ENCODE measurements around the gene SLC13A4.
A peak's percentile ranks its signal among the peaks of the same experiment; 100 is the strongest.

SLC13A4 gene

GRCh38 chr7:135678612-135679575 is 49.1 kb downstream of the SLC13A4 start:
- no peak overlapping the region for H3K4me3 ChIP-seq (ENCODE audit: low read depth in 1 of 2, low read length in 2 of 2)
- no peak for TF ChIP-seq CTCF (IDR thresholded peaks at IDR 0.05; ENCODE audit: borderline replicate concordance, extremely low read depth, low read length, poor library complexity, severe bottlenecking)
- TF ChIP-seq EZH2 (IDR thresholded peaks at IDR 0.05; ENCODE audit: borderline replicate concordance, low read depth, low read length, severe bottlenecking) = no peak
- no peak overlapping the region for H3K4me2 ChIP-seq (ENCODE audit: insufficient read depth, low read length)
- H3K27me3 ChIP-seq (ENCODE audit: insufficient read depth, low read length, poor library complexity) = no peaks in the 10 kb centered on the region
- ATAC-seq (ENCODE audit: insufficient read depth, low read depth) (no peak), DNase-seq (no peak)
- no peaks in the 10 kb centered on the region for H3K9me3 ChIP-seq (ENCODE audit: insufficient read depth, low read length, severe bottlenecking)
- H3K4me1 ChIP-seq (ENCODE audit: insufficient read depth, low read length) = no peaks in the 10 kb centered on the region
- peaks cover 4% of the 10 kb centered on the region; the same call in 1 of the 2 replicates for H4K20me1 ChIP-seq (ENCODE audit: insufficient read depth, low read length)
- H3K79me2 ChIP-seq (ENCODE audit: insufficient read depth, low read length) = peaks cover 16% of the 10 kb centered on the region
- H3K9ac ChIP-seq (ENCODE audit: low read depth, low read length) = no peak overlapping the region
- no peak overlapping the region for H3K27ac ChIP-seq (ENCODE audit: low read length)
- no peak overlapping the region for H2AFZ ChIP-seq (ENCODE audit: low read depth, low read length)
- H3K36me3 ChIP-seq (ENCODE audit: insufficient read depth, low read length) = peaks cover 39% of the 10 kb centered on the region

- Histone ChIP-seq H3K27me3 (ENCODE audit: insufficient read depth, low read length, poor library complexity) (no peaks in the 10 kb centered on the region), H3K9ac (ENCODE audit: low read depth, low read length) (no peak overlapping the region), H3K27ac (ENCODE audit: low read length) (no peak overlapping the region), H3K4me1 (ENCODE audit: insufficient read depth, low read length) (no peaks in the 10 kb centered on the region), H3K9me3 (ENCODE audit: insufficient read depth, low read length, severe bottlenecking) (no peaks in the 10 kb centered on the region), H4K20me1 (ENCODE audit: insufficient read depth, low read length) (peaks cover 14% of the 10 kb centered on the region; the same call in 1 of the 2 replicates), H3K4me2 (ENCODE audit: insufficient read depth, low read length) (no peak overlapping the region), H2AFZ (ENCODE audit: low read depth, low read length) (no peak overlapping the region), H3K36me3 (ENCODE audit: insufficient read depth, low read length) (peaks cover 42% of the 10 kb centered on the region), H3K4me3 (ENCODE audit: low read depth in 1 of 2, low read length in 2 of 2) (no peak overlapping the region), H3K79me2 (ENCODE audit: insufficient read depth, low read length) (peaks cover 63% of the 10 kb centered on the region)
- no peak for TF ChIP-seq EZH2 (IDR thresholded peaks at IDR 0.05; ENCODE audit: borderline replicate concordance, low read depth, low read length, severe bottlenecking)
- no peak for TF ChIP-seq CTCF (IDR thresholded peaks at IDR 0.05; ENCODE audit: borderline replicate concordance, extremely low read depth, low read length, poor library complexity, severe bottlenecking)
- ATAC-seq (ENCODE audit: insufficient read depth, low read depth) (no peak), DNase-seq (no peak)
Measured at GRCh38 chr7:135673360-135673706, 54.7 kb downstream of the SLC13A4 start.

- H3K4me1 ChIP-seq (ENCODE audit: insufficient read depth, low read length) = no peaks in the 10 kb centered on the region
- no peak overlapping the region for H3K4me3 ChIP-seq (ENCODE audit: low read depth in 1 of 2, low read length in 2 of 2)
- TF ChIP-seq CTCF (IDR thresholded peaks at IDR 0.05; ENCODE audit: borderline replicate concordance, extremely low read depth, low read length, poor library complexity, severe bottlenecking) = peak; percentile 75
- TF ChIP-seq EZH2 (IDR thresholded peaks at IDR 0.05; ENCODE audit: borderline replicate concordance, low read depth, low read length, severe bottlenecking) = no peak
- DNase-seq (peak; percentile 22), ATAC-seq (ENCODE audit: insufficient read depth, low read depth) (peak; percentile 82)
- H3K79me2 ChIP-seq (ENCODE audit: insufficient read depth, low read length) = peaks cover 68% of the 10 kb centered on the region
- H3K27me3 ChIP-seq (ENCODE audit: insufficient read depth, low read length, poor library complexity) = no peaks in the 10 kb centered on the region
- peaks cover 38% of the 10 kb centered on the region for H3K36me3 ChIP-seq (ENCODE audit: insufficient read depth, low read length)
- no peaks in the 10 kb centered on the region for H3K9me3 ChIP-seq (ENCODE audit: insufficient read depth, low read length, severe bottlenecking)
- no peak overlapping the region for H3K4me2 ChIP-seq (ENCODE audit: insufficient read depth, low read length)
- H3K9ac ChIP-seq (ENCODE audit: low read depth, low read length) = no peak overlapping the region
- H2AFZ ChIP-seq (ENCODE audit: low read depth, low read length) = no peak overlapping the region
- no peak overlapping the region for H3K27ac ChIP-seq (ENCODE audit: low read length)
- peaks cover 16% of the 10 kb centered on the region; the same call in 1 of the 2 replicates for H4K20me1 ChIP-seq (ENCODE audit: insufficient read depth, low read length)
Measured at GRCh38 chr7:135672560-135673359, 55.2 kb downstream of the SLC13A4 start.

Data from DND-41 (cell line).